ENCODE results near the gene AP5S1. TPM values are rescaled to one million over a fixed set of nuclear protein-coding genes. Genes with fewer than 3 reads are reported as not detected.

Gene AP5S1
- total and polyA plus RNA-seq, 2 of the 13 experiments (the other 11 are each of a cell fraction or from before 2014, with no cell fraction given), result 7.9 to 23.2 TPM

GRCh38 chr20:3785240-3786125 lies 34.9 kb upstream of the AP5S1 start (continued):
- TF ChIP-seq, protein P1, sequence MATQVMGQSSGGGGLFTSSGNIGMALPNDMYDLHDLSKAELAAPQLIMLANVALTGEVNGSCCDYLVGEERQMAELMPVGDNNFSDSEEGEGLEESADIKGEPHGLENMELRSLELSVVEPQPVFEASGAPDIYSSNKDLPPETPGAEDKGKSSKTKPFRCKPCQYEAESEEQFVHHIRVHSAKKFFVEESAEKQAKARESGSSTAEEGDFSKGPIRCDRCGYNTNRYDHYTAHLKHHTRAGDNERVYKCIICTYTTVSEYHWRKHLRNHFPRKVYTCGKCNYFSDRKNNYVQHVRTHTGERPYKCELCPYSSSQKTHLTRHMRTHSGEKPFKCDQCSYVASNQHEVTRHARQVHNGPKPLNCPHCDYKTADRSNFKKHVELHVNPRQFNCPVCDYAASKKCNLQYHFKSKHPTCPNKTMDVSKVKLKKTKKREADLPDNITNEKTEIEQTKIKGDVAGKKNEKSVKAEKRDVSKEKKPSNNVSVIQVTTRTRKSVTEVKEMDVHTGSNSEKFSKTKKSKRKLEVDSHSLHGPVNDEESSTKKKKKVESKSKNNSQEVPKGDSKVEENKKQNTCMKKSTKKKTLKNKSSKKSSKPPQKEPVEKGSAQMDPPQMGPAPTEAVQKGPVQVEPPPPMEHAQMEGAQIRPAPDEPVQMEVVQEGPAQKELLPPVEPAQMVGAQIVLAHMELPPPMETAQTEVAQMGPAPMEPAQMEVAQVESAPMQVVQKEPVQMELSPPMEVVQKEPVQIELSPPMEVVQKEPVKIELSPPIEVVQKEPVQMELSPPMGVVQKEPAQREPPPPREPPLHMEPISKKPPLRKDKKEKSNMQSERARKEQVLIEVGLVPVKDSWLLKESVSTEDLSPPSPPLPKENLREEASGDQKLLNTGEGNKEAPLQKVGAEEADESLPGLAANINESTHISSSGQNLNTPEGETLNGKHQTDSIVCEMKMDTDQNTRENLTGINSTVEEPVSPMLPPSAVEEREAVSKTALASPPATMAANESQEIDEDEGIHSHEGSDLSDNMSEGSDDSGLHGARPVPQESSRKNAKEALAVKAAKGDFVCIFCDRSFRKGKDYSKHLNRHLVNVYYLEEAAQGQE (IDR thresholded peaks at IDR 0.05; ENCODE audit: borderline replicate concordance in 1 of 2, low read depth in 1 of 2, low read length in 2 of 2), result no peak
- no peak for TF ChIP-seq FIP1L1 (IDR thresholded peaks at IDR 0.05; ENCODE audit: borderline replicate concordance, insufficient read depth, low read depth, low read length)
- no peak; the same call in 1 of the 2 replicates for TF ChIP-seq KLF15 (CRISPR knock-in tag; IDR thresholded peaks at IDR 0.05; ENCODE audit: borderline replicate concordance)
- no peak for TF ChIP-seq ZNF619 (CRISPR knock-in tag; IDR thresholded peaks at IDR 0.05)
- TF ChIP-seq PAX8 (CRISPR knock-in tag; IDR thresholded peaks at IDR 0.05; ENCODE audit: borderline replicate concordance), result no peak
- TF ChIP-seq RFXANK (CRISPR knock-in tag; IDR thresholded peaks at IDR 0.05), result no peak
- no peak for TF ChIP-seq ZNF17 (CRISPR knock-in tag; IDR thresholded peaks at IDR 0.05)
- TF ChIP-seq NR1H2 (CRISPR knock-in tag; IDR thresholded peaks at IDR 0.05; ENCODE audit: borderline replicate concordance, low read depth), result peak; percentile 91
- no peak for TF ChIP-seq MEF2D (CRISPR knock-in tag; IDR thresholded peaks at IDR 0.05)
- no peak for TF ChIP-seq GATAD2A (CRISPR knock-in tag; IDR thresholded peaks at IDR 0.05)
- TF ChIP-seq ZNF30 (CRISPR knock-in tag; IDR thresholded peaks at IDR 0.05), result no peak
- TF ChIP-seq ZNF614 (CRISPR knock-in tag; IDR thresholded peaks at IDR 0.05; ENCODE audit: borderline replicate concordance), result no peak
- TF ChIP-seq, protein P2, sequence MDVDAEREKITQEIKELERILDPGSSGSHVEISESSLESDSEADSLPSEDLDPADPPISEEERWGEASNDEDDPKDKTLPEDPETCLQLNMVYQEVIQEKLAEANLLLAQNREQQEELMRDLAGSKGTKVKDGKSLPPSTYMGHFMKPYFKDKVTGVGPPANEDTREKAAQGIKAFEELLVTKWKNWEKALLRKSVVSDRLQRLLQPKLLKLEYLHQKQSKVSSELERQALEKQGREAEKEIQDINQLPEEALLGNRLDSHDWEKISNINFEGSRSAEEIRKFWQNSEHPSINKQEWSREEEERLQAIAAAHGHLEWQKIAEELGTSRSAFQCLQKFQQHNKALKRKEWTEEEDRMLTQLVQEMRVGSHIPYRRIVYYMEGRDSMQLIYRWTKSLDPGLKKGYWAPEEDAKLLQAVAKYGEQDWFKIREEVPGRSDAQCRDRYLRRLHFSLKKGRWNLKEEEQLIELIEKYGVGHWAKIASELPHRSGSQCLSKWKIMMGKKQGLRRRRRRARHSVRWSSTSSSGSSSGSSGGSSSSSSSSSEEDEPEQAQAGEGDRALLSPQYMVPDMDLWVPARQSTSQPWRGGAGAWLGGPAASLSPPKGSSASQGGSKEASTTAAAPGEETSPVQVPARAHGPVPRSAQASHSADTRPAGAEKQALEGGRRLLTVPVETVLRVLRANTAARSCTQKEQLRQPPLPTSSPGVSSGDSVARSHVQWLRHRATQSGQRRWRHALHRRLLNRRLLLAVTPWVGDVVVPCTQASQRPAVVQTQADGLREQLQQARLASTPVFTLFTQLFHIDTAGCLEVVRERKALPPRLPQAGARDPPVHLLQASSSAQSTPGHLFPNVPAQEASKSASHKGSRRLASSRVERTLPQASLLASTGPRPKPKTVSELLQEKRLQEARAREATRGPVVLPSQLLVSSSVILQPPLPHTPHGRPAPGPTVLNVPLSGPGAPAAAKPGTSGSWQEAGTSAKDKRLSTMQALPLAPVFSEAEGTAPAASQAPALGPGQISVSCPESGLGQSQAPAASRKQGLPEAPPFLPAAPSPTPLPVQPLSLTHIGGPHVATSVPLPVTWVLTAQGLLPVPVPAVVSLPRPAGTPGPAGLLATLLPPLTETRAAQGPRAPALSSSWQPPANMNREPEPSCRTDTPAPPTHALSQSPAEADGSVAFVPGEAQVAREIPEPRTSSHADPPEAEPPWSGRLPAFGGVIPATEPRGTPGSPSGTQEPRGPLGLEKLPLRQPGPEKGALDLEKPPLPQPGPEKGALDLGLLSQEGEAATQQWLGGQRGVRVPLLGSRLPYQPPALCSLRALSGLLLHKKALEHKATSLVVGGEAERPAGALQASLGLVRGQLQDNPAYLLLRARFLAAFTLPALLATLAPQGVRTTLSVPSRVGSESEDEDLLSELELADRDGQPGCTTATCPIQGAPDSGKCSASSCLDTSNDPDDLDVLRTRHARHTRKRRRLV (CRISPR knock-in tag; IDR thresholded peaks at IDR 0.05), result no peak
- TF ChIP-seq HBP1 (CRISPR knock-in tag; IDR thresholded peaks at IDR 0.05; ENCODE audit: low read depth), result no peak
- TF ChIP-seq ZNF263 (CRISPR knock-in tag; IDR thresholded peaks at IDR 0.05), result no peak
- no peak for TF ChIP-seq MAFK (conservative IDR thresholded peaks at IDR 0.05 in 1 of 2, IDR thresholded peaks at IDR 0.05 in 1 of 2; ENCODE audit: low read length in 2 of 2)
- TF ChIP-seq ZNF235 (CRISPR knock-in tag; IDR thresholded peaks at IDR 0.05; ENCODE audit: borderline replicate concordance), result no peak
- TF ChIP-seq RELA (CRISPR knock-in tag; IDR thresholded peaks at IDR 0.05), result no peak

All from HepG2 (cell line).